Bronchial epithelial cell (primary cell): ENCODE measurements around the gene NIPBL. TPM values are rescaled to one million over a fixed set of nuclear protein-coding genes. Genes with fewer than 3 reads are reported as not detected.

Source experiments
- DNase-seq: peaks from one replicate; pipeline ENCODE4 v3.0.0-alpha.2; 2010; ENCODE audit warnings: low read depth
- FAIRE-seq: peaks from 2 replicates; lab custom pipeline; 2011; peaks lifted over from hg19 to GRCh38; lab: Jason Lieb, UNC
- H3K27me3 ChIP-seq: 2 replicates; pipeline ENCODE4 v1.5.1; 2011; ENCODE audit warnings: low read length; ENCODE audit not compliant: control insufficient read depth, insufficient read depth
- H3K36me3 ChIP-seq: 2 replicates; pipeline ENCODE4 v1.5.1; 2011; ENCODE audit warnings: low read length; ENCODE audit not compliant: control insufficient read depth, insufficient read depth
- H3K4me3 ChIP-seq: 2 replicates; pipeline ENCODE4 v1.5.1; 2011; ENCODE audit warnings: mild to moderate bottlenecking, low read depth, low read length, control low read depth
- CTCF ChIP-seq: IDR thresholded peaks from 2 replicates; pipeline ENCODE4 v1.5.1; 2011; ENCODE audit warnings: mild to moderate bottlenecking, moderate library complexity, low read length, control low read depth, inconsistent platforms; ENCODE audit not compliant: insufficient read depth, severe bottlenecking
- total RNA-seq: library from RNA; depleted of rRNA; stranded (reverse); fragments of >200 nt; gene quantifications from 2 replicates; pipeline ENCODE4 v1.2.1, GENCODE V29; 2014

The NIPBL gene
- total RNA-seq, 1 donor from 2014 or later = 20.0 TPM

- FAIRE-seq (peak; percentile 68), DNase-seq (peak; percentile 44)
- TF ChIP-seq CTCF = no peak
- no peaks in the 10 kb centered on the region for H3K27me3 ChIP-seq
- no peak overlapping the region for H3K4me3 ChIP-seq
- no peaks in the 10 kb centered on the region for H3K36me3 ChIP-seq
Observed at GRCh38 chr5:36934740-36935356, 58.3 kb downstream of the NIPBL start.

- H3K4me3 ChIP-seq = no peak overlapping the region
- FAIRE-seq (no peak), DNase-seq (no peak)
- no peaks in the 10 kb centered on the region for H3K27me3 ChIP-seq
- no peak for TF ChIP-seq CTCF
- no peaks in the 10 kb centered on the region for H3K36me3 ChIP-seq
Observed at GRCh38 chr5:36935805-36936204, 59.2 kb downstream of the NIPBL start.

- DNase-seq (no peak), FAIRE-seq (no peak)
- Histone ChIP-seq H3K36me3 (no peaks in the 10 kb centered on the region), H3K27me3 (no peaks in the 10 kb centered on the region), H3K4me3 (no peak overlapping the region)
- no peak for TF ChIP-seq CTCF
Observed at GRCh38 chr5:36936309-36936708, 59.7 kb downstream of the NIPBL start.

- TF ChIP-seq CTCF = no peak
- Histone ChIP-seq H3K36me3 (no peaks in the 10 kb centered on the region), H3K4me3 (no peak overlapping the region), H3K27me3 (no peaks in the 10 kb centered on the region)
- no peak for FAIRE-seq
- no peak for DNase-seq
Observed at GRCh38 chr5:36938129-36938528, 61.6 kb downstream of the NIPBL start.

- no peak for TF ChIP-seq CTCF
- DNase-seq (peak; percentile 50), FAIRE-seq (no peak)
- H3K36me3 ChIP-seq = no peaks in the 10 kb centered on the region
- no peak overlapping the region for H3K4me3 ChIP-seq
- no peaks in the 10 kb centered on the region for H3K27me3 ChIP-seq
Observed at GRCh38 chr5:36939969-36940858, 63.6 kb downstream of the NIPBL start.
